Uterus (tissue), 2 donors: ENCODE data around the gene RMND5B.

Source experiments
- POLR2A ChIP-seq, 2 donors: fragments of 450-650 bp; IDR thresholded peaks; one replicate each; pipeline ENCODE4 v1.6.1; 2016; ENCODE audit warnings: antibody characterized with exemption in 2 of 2, mild to moderate bottlenecking in 1 of 2, moderate library complexity in 1 of 2
- TF ChIP-seq, protein P1 (sequence below), 4 experiments: fragments of 200-600 bp in 2 of 4; fragments of 450-650 bp in 2 of 4; sonication (generic) in 2 of 4; IDR thresholded peaks; one replicate each; pipeline ENCODE4 v1.5.1; 2016 to 2019; ENCODE audit warnings: antibody characterized with exemption in 4 of 4, mild to moderate bottlenecking in 2 of 4, moderate library complexity in 1 of 4

DNA sequence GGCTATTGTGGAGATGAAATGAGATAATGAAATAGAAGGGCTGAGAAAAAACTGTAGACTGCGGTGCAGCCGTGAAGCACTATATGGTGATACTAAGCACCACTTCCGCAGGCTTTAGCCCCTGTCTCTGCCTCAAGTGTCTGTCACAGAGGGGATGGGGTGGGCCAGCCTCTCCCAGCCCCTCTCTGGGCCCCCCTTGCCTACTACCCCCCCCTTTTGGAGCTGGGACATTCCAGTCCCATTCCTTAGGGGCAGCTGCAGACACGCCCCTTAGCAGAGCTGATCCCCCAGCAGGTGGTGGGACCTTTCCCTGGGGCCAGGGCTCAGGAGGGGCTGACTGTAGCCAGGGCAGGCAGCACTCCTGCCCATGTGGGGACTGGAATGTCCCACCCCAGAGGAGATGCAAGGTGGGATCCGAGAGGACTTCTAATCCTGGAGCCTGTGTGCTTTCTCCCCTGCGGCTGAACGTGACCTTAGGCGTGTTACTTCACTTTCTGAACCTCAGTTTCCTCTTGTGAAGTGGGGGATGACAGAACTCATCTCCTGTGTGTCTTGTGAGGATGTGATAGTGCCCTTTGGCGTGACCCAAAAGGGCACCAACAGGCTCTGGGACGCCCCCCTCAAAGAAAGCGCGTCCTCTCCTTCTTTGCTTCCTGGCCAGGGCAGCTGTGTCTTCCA is 15.5 kb upstream of the RMND5B start:
- no peak for TF ChIP-seq POLR2A (IDR thresholded peaks at IDR 0.05)
- TF ChIP-seq, protein P1, sequence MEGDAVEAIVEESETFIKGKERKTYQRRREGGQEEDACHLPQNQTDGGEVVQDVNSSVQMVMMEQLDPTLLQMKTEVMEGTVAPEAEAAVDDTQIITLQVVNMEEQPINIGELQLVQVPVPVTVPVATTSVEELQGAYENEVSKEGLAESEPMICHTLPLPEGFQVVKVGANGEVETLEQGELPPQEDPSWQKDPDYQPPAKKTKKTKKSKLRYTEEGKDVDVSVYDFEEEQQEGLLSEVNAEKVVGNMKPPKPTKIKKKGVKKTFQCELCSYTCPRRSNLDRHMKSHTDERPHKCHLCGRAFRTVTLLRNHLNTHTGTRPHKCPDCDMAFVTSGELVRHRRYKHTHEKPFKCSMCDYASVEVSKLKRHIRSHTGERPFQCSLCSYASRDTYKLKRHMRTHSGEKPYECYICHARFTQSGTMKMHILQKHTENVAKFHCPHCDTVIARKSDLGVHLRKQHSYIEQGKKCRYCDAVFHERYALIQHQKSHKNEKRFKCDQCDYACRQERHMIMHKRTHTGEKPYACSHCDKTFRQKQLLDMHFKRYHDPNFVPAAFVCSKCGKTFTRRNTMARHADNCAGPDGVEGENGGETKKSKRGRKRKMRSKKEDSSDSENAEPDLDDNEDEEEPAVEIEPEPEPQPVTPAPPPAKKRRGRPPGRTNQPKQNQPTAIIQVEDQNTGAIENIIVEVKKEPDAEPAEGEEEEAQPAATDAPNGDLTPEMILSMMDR (IDR thresholded peaks at IDR 0.05): no peak
